Right kidney (tissue), 1 donor: ENCODE results near the gene REM1.
"Not testable (repeated sequence)": the region's sequence is repeated elsewhere in the genome, so short reads cannot be mapped to it uniquely, and the experiment has no call there.

Source experiments
- DNase-seq: peaks from one replicate; pipeline ENCODE4 v3.0.0-alpha.2; 2016

Gene REM1

DNA sequence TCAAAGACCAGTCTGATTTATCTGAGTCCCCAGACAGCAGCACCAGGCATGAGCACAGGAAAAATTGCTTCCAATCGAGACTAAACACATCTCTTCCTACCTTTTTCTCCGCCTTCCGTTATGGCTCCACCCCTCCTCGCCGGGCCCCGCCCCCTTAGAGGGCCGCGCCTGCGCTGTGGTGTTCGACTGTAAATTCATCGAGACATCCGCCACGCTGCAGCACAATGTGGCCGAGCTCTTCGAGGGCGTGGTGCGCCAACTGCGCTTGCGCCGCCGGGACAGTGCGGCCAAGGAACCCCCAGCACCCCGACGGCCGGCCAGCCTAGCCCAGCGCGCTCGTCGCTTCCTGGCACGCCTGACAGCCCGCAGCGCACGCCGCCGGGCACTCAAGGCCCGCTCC lies 8.9 kb downstream of the REM1 start:
- peak; percentile 22 for DNase-seq

DNA sequence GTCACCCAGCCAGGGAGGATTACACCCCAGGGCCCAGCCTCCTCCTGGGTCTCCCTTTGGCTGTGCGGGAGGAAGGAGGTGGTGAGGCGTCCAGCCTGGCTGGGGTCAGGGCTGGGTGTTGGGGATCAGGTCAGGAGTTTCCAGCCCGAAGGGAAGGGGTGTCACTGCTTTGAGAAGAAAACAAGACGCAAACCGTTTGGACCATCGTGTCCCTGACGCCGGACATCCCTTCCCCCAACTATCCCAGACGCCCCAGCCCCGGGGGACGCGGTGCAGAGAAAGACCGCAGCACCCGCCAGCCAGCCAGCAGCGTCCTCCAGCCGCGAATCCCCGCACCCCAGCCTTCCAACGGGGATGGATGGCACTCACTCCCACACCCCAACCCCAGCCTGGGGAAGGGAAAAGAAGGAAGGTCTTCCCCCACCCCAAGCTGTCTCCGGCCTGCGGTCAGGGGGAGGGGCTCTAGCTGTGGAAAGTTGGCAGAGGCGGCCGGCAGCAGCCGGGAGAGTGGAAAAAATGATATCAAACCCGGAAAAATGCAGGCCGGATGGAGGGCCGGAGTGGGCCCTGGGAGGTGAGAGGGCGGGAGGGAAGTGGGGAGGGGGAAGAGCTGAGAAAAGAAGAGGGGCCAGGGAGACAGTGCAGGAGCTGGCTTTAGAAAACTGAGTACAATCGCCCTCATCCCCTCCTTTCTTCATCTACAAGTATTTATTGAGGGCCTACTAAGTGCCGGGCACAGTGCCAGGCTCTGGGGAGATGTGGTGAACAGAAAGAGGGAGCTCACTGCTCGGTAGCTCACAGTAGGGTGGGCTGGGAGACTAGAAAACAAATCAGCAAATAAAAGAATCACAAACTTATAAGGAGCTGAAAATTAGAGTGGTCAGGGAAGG lies 10.6 kb downstream of the REM1 start:
- DNase-seq = peak; percentile 50

DNA sequence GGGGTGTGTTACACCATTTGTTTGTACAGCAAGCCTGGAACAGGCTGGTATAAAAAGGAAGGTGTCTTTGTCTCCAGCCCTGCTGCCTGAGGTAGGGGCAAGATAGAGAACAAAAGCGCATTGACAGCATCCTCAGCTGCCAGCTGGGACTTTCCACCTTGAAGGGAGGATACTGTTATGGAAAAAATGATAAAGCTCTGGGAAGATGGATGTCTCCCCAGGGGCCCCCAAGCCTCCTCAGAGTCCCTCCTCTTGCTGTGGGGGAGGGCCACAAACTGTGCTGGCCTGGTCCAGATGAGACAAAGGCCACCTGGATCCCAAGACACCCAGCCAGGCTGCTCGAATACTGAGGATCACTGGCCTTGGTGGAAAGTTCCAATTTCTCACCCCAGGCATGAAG lies 13.0 kb downstream of the REM1 start:
- no peak for DNase-seq

DNA sequence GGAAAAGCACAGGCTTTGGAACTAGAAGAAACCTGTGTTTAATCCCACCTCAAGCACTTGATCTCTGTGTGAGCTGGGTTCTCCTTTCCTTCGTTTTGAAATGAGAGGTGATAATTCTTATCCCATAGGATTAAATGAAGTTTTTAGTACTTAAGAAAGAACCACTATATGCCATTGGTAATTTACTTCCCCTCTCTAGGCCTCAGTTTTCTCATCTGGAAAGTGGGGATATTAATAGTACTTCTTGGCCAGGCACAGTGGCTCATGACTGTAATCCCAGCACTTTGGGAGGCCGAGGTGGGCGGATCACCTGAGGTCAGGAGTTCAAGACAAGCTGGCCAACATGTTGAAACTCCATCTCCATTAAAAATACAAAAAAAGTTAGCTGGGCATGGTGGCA lies 14.1 kb downstream of the REM1 start:
- DNase-seq = no peak

DNA sequence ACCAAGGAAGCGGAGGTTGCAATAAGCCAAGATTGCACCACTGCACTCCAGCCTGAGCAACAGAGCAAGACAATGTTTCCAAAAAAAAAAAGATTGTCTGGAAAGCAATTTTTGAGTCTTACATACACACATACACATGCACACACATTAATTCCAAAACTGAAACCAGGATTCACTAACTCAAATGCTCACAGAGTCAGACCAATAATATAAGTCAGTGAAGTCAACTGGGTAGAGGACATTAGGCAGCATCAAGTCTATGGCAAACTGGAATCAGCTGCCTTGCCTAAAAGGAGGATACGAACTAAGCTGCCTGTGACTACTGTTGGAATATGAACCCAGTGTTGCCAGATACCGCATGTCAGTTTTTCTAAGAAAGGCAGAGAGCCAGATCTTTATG lies 15.7 kb downstream of the REM1 start:
- no peak for DNase-seq

DNA sequence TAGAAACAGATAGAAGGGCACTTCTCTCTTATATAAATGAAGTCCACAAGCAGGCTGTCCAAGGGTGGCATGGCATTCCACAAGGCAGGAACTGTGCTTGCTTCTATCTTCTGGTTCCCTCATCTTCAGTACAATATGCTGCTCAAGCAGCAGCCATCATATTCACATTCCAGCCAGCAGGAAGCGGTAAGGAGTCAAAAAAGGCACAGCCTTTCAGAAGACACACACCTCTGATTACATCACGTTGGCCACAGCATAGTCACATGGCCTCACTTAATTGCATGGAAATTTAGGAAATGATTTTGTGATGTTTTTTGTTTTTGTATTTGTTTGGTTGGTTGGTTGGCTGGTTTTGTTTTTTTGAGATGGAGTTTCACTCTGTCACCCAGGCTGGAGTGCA lies 19.0 kb downstream of the REM1 start:
- no peak for DNase-seq

GRCh38 chr20:31496761-31497295 lies 21.7 kb downstream of the REM1 start:
- DNase-seq = no peak

DNA sequence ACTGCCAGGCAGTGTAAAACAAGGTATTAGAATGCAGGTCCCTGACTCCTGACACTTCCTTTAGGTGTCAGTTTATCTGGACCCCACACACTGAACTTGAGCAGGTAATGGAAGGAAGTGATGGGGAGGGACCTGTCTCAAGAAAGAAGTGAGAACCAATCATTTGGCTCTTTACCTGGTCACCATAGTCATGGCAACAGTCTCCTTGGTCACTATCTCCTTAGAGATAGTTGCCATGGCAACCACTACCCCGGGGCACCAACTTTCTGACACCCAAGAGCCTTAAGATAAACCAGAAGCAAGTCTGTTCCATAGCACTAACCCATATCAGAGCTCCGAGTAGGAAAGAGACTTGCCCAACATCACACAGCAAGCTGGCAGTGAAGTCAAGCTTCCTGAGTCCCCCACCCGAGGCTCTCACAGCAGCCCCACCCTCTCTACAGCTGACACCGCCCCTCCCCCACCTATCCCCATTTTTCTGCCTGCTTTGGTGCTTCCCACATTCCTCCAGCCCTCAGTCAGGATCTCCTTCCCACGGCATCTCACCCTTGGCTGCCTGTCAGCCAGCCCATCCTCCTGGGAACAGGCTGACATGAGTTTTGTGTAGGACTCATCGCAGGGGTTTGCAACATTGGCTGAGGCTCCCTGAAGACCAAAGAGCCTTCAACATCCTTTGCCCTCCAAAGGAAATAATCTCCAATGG lies 22.9 kb downstream of the REM1 start:
- no peak for DNase-seq

- DNase-seq = no peak
These were observed 25.4 kb downstream of the REM1 start for GRCh38 chr20:31500527-31500926.

DNA sequence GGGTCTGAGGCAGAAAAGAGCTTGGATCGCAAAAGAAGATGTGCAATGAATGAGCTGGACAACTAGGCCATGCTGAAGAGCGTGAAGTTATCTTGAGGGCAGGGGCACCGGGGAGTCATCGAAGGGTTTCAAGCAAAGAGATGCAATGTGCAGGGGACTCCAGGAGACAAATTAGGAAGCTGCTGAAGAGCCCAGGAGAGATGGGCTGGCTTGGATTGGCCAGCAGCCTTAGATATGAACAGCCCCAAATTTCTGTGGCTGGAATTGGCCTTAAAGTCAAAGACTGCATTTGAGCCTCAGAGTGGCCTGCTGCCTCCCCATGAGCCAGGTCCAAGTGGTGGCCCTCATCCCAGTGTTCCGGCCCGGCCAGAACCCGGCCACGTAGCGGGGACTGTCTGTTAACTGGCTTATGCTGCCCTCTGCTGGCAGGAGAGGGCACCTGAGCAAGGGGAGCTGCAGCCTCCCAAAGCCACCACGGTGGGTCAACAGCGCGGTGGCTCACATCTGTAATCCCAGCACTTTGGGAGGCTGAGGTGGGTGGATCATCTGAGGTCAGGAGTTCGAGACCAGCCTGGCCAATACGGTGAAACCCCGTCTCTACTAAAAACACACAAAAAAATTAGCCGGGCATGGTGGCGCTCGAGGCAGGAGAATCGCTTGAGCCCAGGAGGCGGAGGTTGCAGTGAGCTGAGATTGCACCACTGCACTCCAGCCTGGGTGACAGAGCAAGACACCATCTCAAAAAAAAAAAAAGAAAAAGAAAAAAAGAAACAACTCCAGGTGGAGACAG lies 28.0 kb downstream of the REM1 start:
- peak; percentile 69 for DNase-seq

- DNase-seq = no peak
These were observed 30.8 kb downstream of the REM1 start for GRCh38 chr20:31505903-31506302.

GRCh38 chr20:31508517-31509244 lies 33.6 kb downstream of the REM1 start:
- no peak for DNase-seq

DNA sequence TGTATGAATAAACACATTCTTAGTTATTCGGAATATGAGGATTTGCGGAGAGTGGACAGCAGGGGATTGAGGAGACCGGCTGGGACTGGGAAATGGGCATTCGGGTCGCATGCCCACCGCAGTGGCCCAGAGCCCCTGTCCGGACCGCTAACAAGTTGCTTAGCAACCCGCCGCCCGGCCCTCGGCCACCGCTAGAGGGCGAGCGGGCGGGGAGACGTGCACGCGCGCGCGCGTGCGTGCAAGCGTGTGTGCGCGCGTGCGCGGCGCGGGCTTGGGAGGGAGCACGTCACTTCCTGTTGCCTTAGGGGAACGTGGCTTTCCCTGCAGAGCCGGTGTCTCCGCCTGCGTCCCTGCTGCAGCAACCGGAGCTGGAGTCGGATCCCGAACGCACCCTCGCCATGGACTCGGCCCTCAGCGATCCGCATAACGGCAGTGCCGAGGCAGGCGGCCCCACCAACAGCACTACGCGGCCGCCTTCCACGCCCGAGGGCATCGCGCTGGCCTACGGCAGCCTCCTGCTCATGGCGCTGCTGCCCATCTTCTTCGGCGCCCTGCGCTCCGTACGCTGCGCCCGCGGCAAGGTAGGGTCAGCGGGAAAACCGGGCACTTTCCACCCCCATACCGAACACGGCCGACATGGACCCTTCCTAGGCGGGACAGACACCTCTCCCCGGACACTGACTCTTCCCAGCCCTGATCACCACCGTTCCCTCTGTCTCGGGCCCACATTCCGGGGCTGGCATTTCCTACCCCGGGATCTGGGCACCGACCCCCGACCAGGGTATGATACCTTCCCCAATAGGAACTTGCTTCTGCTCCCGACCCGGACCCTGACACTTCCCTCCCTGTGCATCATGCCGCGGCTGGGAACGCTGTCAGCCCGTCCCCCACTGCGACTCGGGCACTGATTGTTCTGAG lies 39.3 kb downstream of the REM1 start, which contains the start of gene HM13:
HM13 (plus strand) TSS at position 289 of the 918 bp plus-strand sequence; CDS start at position 399, 110 bp downstream.
- DNase-seq = peak; percentile 98

DNA sequence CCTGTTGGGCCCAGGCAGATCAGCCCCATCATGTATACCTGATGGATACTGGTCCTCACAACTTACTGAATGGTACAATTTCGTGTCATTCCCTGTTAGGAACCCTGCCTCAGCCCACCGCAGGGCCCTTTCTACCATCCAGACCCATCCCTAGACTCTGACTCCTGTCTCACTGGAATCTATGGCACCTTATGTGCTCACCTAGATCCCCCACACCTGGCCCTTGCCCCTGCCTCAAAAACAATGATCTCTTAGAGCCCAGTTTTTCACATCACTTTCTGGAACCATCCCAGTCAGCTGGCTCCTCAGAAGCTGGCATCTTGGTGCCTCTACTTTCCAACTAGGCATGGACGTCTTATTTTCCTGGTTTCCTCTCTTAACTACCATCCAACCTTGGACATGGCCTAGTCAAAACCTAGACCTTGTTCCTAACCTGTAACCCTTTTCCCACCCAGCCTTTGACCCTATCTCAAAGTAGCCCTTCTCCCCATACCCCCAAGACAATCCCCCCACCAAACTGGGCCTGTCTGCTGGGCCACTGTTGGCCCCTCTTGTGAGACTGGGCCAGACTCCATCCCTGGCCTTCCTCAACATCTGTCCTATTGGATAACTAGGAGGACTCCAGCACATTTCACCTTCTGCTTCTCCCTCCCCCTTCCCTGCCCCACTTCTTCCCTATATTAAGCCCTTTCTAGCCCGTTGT lies 40.1 kb downstream of the REM1 start:
- DNase-seq = no peak

GRCh38 chr20:31515775-31516107 lies 40.7 kb downstream of the REM1 start:
- no peak for DNase-seq

- no peak for DNase-seq
These were observed 41.1 kb downstream of the REM1 start for GRCh38 chr20:31516166-31516565.

GRCh38 chr20:31516651-31517050 lies 41.6 kb downstream of the REM1 start:
- DNase-seq = no peak

GRCh38 chr20:31517373-31517772 lies 42.3 kb downstream of the REM1 start:
- no peak for DNase-seq

DNA sequence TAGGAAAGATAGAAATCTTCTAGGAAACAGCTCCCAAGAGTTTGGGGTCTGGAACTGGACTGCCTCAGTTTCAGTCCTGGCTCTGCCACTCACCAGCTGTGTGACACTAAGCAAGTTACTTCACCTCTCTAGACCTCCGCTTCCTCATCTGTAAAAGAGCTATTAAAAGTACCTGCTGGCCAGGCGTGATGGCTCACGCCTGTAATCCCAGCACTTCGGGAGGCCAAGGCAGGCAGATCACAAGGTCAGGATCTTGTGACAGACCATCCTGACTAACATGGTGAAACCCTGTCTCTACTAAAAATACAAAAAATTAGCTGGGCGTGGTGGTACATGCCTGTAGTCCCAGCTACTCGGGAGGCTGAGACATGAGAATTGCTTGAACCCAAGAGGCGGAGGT lies 46.2 kb downstream of the REM1 start:
- DNase-seq = not testable (repeated sequence)

DNA sequence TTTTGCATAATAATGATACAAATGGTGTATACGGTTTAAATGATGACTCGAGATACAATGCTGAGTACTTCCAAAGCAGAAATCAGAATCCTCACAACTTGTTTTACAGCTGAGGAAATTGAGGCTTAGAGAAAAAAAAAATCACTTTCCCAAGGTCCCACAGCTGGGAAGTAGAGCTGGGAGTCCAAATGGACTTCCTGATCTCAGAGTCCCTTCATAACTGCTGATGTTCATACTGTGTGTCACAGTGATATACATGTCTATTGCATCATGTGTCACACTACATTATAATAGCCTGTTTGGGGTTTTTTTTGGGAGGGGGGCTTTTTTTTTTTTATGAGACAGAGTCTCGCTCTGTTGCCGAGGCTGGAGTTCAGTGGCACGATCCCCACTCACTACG lies 47.6 kb downstream of the REM1 start:
- DNase-seq = no peak
